ENCODE data around the gene NRG2.

DNA sequence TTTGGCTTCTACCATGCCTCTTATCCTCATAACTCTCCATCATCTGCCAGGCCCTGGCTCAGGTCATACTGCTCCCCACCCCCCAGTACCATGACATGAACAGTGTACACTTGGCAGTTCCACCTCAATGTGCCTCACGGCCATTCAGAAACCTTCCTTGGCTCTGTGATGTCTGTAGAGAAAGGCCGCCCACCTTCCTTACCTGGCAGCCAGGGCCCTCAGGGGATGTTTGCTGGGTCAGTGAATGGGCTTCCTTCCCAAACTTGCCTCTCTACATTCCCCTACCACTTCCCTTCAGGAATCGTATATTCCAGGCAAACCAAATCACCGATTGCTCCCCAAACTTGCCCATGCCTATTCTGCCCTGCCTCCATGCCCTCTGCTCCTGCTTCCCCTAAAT lies 146.4 kb downstream of the NRG2 start:
- TF ChIP-seq CTCF (IDR thresholded peaks at IDR 0.05), result no peak
- no peak for TF ChIP-seq EP300 (IDR thresholded peaks at IDR 0.05)

All from ovary (tissue), 3 donors.